Ovary (tissue), 3 donors: ENCODE results near the gene TYSND1.

Experiments
- CTCF ChIP-seq, 3 donors: fragments of 450-650 bp in 2 of 3; fragments of 200-600 bp in 1 of 3; IDR thresholded peaks; one replicate each; pipeline versions ENCODE4 v1.5.1 to v1.8.0; 2016 to 2022; ENCODE audit warnings: antibody characterized with exemption in 3 of 3, mild to moderate bottlenecking in 1 of 3
- EP300 ChIP-seq: sonication (generic); formaldehyde crosslinking; IDR thresholded peaks from one replicate; pipeline ENCODE4 v1.6.1; 2017; ENCODE audit warnings: antibody characterized with exemption
- POLR2A ChIP-seq: fragments of 450-650 bp; IDR thresholded peaks from one replicate; pipeline ENCODE4 v1.6.1; 2017; ENCODE audit warnings: antibody characterized with exemption, mild to moderate bottlenecking, moderate library complexity
- donor health status: DM: no; HTN: no; CAD: no.

- no peak for TF ChIP-seq CTCF (IDR thresholded peaks at IDR 0.05)
- TF ChIP-seq POLR2A: no peak
- TF ChIP-seq EP300: no peak
Measured at GRCh38 chr10:70131560-70131937, 15.0 kb downstream of the TYSND1 start.
